Measurements from ENCODE around the gene PATE2.

DNA sequence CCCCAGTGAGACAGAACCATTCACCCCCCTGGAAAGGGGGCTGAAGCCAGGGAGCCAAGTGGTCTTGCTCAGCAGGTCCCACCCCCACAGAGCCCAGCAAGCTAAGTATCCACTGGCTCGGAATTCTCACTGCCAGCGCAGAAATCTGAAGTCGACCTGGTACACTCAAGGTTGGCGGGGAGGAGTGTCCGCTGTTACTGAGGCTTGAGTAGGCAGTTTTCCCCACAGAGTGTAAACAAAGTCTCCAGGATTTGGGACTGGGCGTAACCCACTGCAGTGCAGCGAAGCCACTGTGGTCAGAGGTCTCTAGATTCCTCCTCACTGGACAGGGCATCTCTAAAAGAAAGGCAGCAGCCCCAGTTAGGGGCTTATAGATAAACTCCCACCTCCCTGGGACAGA lies 22.6 kb downstream of the PATE2 start:
- TF ChIP-seq POLR2A (IDR thresholded peaks at IDR 0.05; ENCODE audit: low read depth, low read length) (no peak), POLR2AphosphoS5 (IDR thresholded peaks at IDR 0.05; ENCODE audit: low read depth, low read length) (no peak), SPI1 (IDR thresholded peaks at IDR 0.05; ENCODE audit: low read depth, low read length) (no peak)
